SK-N-SH (cell line): ENCODE measurements around the gene MID1. TPM values are rescaled to one million over a fixed set of nuclear protein-coding genes. Genes with fewer than 3 reads are reported as not detected.
"Not testable (repeated sequence)": the region's sequence is repeated elsewhere in the genome, so short reads cannot be mapped to it uniquely, and the experiment has no call there.

Source experiments
- CTCF ChIA-PET: fragments of 300-600, 350-600 bp; formaldehyde crosslinking; extraction: SDS; loops from one replicate; lab custom pipeline; 2021; lab: Yijun Ruan, JAX
- POLR2A ChIA-PET: fragments of 350-600 bp; sonication (Branson Sonifier 250); formaldehyde crosslinking; extraction: SDS; loops from one replicate; lab custom pipeline; 2020; ENCODE audit warnings: antibody characterized with exemption, inconsistent platforms; lab: Yijun Ruan, JAX
- DNase-seq: peaks from one replicate; pipeline ENCODE4 v3.0.0; 2012
- H2AFZ ChIP-seq: fragments of 200-600 bp; sonication (generic); 2 replicates; pipeline ENCODE4 v1.8.1; 2016; ENCODE audit warnings: antibody characterized with exemption, mild to moderate bottlenecking, low read depth
- H3F3A ChIP-seq: fragments of 200-600 bp; sonication (generic); replicated peaks from 2 replicates; pipeline ENCODE3; 2016; ENCODE audit warnings: antibody characterized with exemption, mild to moderate bottlenecking; ENCODE audit not compliant: insufficient read depth
- H3K27ac ChIP-seq, 2 experiments: fragments of 200-500 bp in 1 of 2; fragments of 200-600 bp in 1 of 2; sonication (Bioruptor generic) in 1 of 2; sonication (generic), shearing (Covaris generic) in 1 of 2; 2 replicates each; pipeline versions ENCODE4 v1.5.1 to v1.6.1; 2014 to 2016; ENCODE audit warnings: low read depth in 2 of 2, inconsistent platforms in 1 of 2, low read length in 1 of 2, mild to moderate bottlenecking in 1 of 2, mixed read lengths in 1 of 2
- H3K27me3 ChIP-seq: fragments of 200-600 bp; sonication (generic), shearing (Covaris generic); 2 replicates; pipeline ENCODE4 v1.6.1; 2016; ENCODE audit warnings: mixed run types; ENCODE audit not compliant: insufficient read depth
- H3K36me3 ChIP-seq, 2 experiments: fragments of 200-500 bp in 1 of 2; fragments of 200-600 bp in 1 of 2; sonication (Bioruptor generic) in 1 of 2; sonication (generic) in 1 of 2; replicated peaks in 1 of 2; 2 replicates each; pipeline versions ENCODE3 to v1.5.1; 2014 to 2016; ENCODE audit warnings: low read length in 1 of 2, mild to moderate bottlenecking in 1 of 2; ENCODE audit not compliant: insufficient read depth in 2 of 2, control insufficient read depth in 1 of 2
- H3K4me1 ChIP-seq, 2 experiments: fragments of 200-500 bp in 1 of 2; fragments of 200-600 bp in 1 of 2; sonication (Bioruptor generic) in 1 of 2; sonication (generic), shearing (Covaris generic) in 1 of 2; 2 replicates each; pipeline versions ENCODE4 v1.5.1 to v1.6.1; 2014 to 2016; ENCODE audit warnings: low read depth in 1 of 2, low read length in 1 of 2, mixed run types in 1 of 2; ENCODE audit not compliant: insufficient read depth in 2 of 2, control insufficient read depth in 1 of 2
- H3K4me2 ChIP-seq: fragments of 200-600 bp; sonication (generic), shearing (Covaris generic); 2 replicates; pipeline ENCODE4 v1.6.1; 2017; ENCODE audit warnings: mixed run types
- H3K4me3 ChIP-seq, 2 experiments: fragments of 200-500 bp in 1 of 2; fragments of 200-600 bp in 1 of 2; sonication (Bioruptor generic) in 1 of 2; sonication (generic), shearing (Covaris generic) in 1 of 2; 2 replicates each; pipeline versions ENCODE4 v1.5.1 to v1.8.1; 2014 to 2016; ENCODE audit warnings: low read depth in 2 of 2, inconsistent platforms in 1 of 2, low read length in 1 of 2, mild to moderate bottlenecking in 1 of 2, mixed read lengths in 1 of 2, moderate library complexity in 1 of 2
- H3K79me2 ChIP-seq: fragments of 200-600 bp; sonication (generic); 2 replicates; pipeline ENCODE4 v1.8.1; 2017; ENCODE audit warnings: mild to moderate bottlenecking; ENCODE audit not compliant: insufficient read depth
- H3K9ac ChIP-seq: fragments of 200-600 bp; sonication (generic); 2 replicates; pipeline ENCODE4 v1.6.1; 2017; ENCODE audit warnings: mixed run types
- H3K9me2 ChIP-seq: fragments of 200-600 bp; sonication (generic); 2 replicates; pipeline ENCODE4 v1.6.1; 2017; ENCODE audit warnings: mixed run types
- H3K9me3 ChIP-seq: fragments of 200-600 bp; sonication (generic); 2 replicates; pipeline ENCODE4 v1.6.1; 2017; ENCODE audit warnings: mixed run types, mild to moderate bottlenecking, moderate library complexity
- H4K20me1 ChIP-seq: fragments of 200-600 bp; sonication (generic); 2 replicates; pipeline ENCODE4 v1.6.1; 2017; ENCODE audit warnings: mild to moderate bottlenecking, mixed run types; ENCODE audit not compliant: insufficient read depth
- EZH2phosphoT487 ChIP-seq: fragments of 200-600 bp; sonication (generic); IDR thresholded peaks from 2 replicates; pipeline ENCODE4 v1.6.1; 2017; ENCODE audit warnings: low read depth, mixed run types, mild to moderate bottlenecking, antibody characterized with exemption, moderate library complexity, borderline replicate concordance
- FOSL2 ChIP-seq: IDR thresholded peaks from 2 replicates; pipeline ENCODE4 v1.4.0; 2012; ENCODE audit warnings: low read depth, mild to moderate bottlenecking, moderate library complexity, borderline replicate concordance
- FOXJ3 ChIP-seq: sonication (generic); formaldehyde crosslinking; IDR thresholded peaks from 2 replicates; pipeline ENCODE4 v1.5.1; 2020; ENCODE audit warnings: mild to moderate bottlenecking, missing genetic modification reagents
- GABPA ChIP-seq: IDR thresholded peaks from 2 replicates; pipeline ENCODE4 v1.4.0; 2012; ENCODE audit warnings: low read depth, mild to moderate bottlenecking
- JUND ChIP-seq: IDR thresholded peaks from 2 replicates; pipeline ENCODE4 v1.4.0; 2012
- MEF2A ChIP-seq: IDR thresholded peaks from 2 replicates; pipeline ENCODE4 v1.4.0; 2012; ENCODE audit warnings: low read depth, borderline replicate concordance
- MXI1 ChIP-seq: IDR thresholded peaks from 2 replicates; pipeline ENCODE4 v1.6.1; 2012; ENCODE audit warnings: mild to moderate bottlenecking, low read depth, low read length, improper control_type of control experiment
- NRF1 ChIP-seq: IDR thresholded peaks from 2 replicates; pipeline ENCODE4 v1.6.1; 2012; ENCODE audit warnings: low read depth, mild to moderate bottlenecking, low read length
- RFX5 ChIP-seq: IDR thresholded peaks from 2 replicates; pipeline ENCODE4 v1.6.1; 2012; ENCODE audit warnings: mild to moderate bottlenecking, improper control_type of control experiment, low read length
- RXRA ChIP-seq: IDR thresholded peaks from 2 replicates; pipeline ENCODE4 v1.4.0; 2012; ENCODE audit warnings: low read depth, mild to moderate bottlenecking, borderline replicate concordance
- SIN3A ChIP-seq: IDR thresholded peaks from 2 replicates; pipeline ENCODE4 v1.6.1; 2012; ENCODE audit warnings: low read depth, mild to moderate bottlenecking, low read length, moderate library complexity, borderline replicate concordance
- SMC3 ChIP-seq: IDR thresholded peaks from 2 replicates; pipeline ENCODE4 v1.6.1; 2012; ENCODE audit warnings: low read depth, low read length, improper control_type of control experiment
- TAF1 ChIP-seq: IDR thresholded peaks from 2 replicates; pipeline ENCODE4 v1.6.1; 2012; ENCODE audit warnings: low read depth, mild to moderate bottlenecking, low read length, moderate library complexity, borderline replicate concordance
- TCF12 ChIP-seq: IDR thresholded peaks from 2 replicates; pipeline ENCODE4 v1.4.0; 2012
- TEAD4 ChIP-seq: IDR thresholded peaks from 2 replicates; pipeline ENCODE4 v1.4.0; 2012; ENCODE audit warnings: mild to moderate bottlenecking, borderline replicate concordance; ENCODE audit not compliant: insufficient read depth
- WGBS: methylation state at CpG from one replicate; pipeline ENCODE4 v1.1.6; 2017; ENCODE audit warnings: low lambda C conversion rate; 5-methylcytosine and 5-hydroxymethylcytosine counted together
- polyA plus RNA-seq, 3 experiments: library from polyadenylated mRNA; depleted of rRNA; stranded (reverse); fragments of >200 nt; gene quantifications; 2 replicates each; pipeline ENCODE4 v1.2.3, GENCODE V29; 2012
- TF ChIP-seq, protein P1 (sequence below): fragments of 150-350 bp; IDR thresholded peaks from 2 replicates; pipeline ENCODE4 v1.6.1; 2017; ENCODE audit warnings: antibody characterized with exemption, low read length, low read depth, borderline replicate concordance
- TF ChIP-seq, protein P2 (sequence below): fragments of 150-350 bp; IDR thresholded peaks from 2 replicates; pipeline ENCODE4 v1.6.1; 2016; ENCODE audit warnings: mild to moderate bottlenecking, low read depth, low read length

Gene MID1
- polyA plus RNA-seq, 1 of the 3 experiments (the other 2 are of a cell fraction), result 10.4 TPM

GRCh38 chrX:10589098-10589497 is 31.3 kb downstream of the MID1 start:
- TF ChIP-seq, protein P1, sequence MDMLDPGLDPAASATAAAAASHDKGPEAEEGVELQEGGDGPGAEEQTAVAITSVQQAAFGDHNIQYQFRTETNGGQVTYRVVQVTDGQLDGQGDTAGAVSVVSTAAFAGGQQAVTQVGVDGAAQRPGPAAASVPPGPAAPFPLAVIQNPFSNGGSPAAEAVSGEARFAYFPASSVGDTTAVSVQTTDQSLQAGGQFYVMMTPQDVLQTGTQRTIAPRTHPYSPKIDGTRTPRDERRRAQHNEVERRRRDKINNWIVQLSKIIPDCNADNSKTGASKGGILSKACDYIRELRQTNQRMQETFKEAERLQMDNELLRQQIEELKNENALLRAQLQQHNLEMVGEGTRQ, result no peak
- no peak for TF ChIP-seq NRF1
- TF ChIP-seq GABPA, result no peak
- H3K4me2 ChIP-seq, result no peak overlapping the region
- H3K9ac ChIP-seq, result no peak overlapping the region

DNA sequence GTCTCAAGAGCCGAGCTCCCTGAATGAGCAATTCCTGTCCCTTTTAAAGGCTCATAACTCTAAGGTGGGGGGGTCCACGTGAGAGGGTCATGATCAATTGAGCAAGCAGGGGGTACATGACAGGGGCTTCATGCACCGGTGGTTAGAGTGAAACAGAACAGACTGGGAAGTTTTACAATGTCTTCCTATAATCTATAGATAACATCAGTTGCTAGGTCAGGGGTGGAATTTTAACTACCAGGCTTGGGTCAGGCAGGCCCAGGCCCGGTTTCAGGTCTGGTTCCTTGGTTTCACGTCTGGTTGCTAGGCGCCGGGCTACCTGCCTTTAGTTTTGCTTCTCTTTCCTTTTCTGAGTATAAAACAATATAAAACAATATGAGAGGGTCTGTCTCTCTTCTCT is 35.5 kb downstream of the MID1 start:
- CTCF ChIA-PET, POLR2A ChIA-PET: not testable (repeated sequence)

More at GRCh38 chrX:10589098-10589497, 31.3 kb downstream of the MID1 start:
- 56% methylated on average over 4 of the region's 6 CpGs for WGBS
- Histone ChIP-seq H3K79me2 (peaks cover 3% of the 10 kb centered on the region; the same call in 1 of the 2 replicates), H2AFZ (no peak overlapping the region), H3F3A (no peaks in the 10 kb centered on the region), H3K36me3 (no peaks in the 10 kb centered on the region), H4K20me1 (no peaks in the 10 kb centered on the region), H3K27me3 (no peaks in the 10 kb centered on the region), H3K27ac (no peak overlapping the region), H3K9me3 (no peaks in the 10 kb centered on the region), H3K9me2 (no peaks in the 10 kb centered on the region), H3K4me1 (no peaks in the 10 kb centered on the region; a peak in 1 of 4 replicates), H3K4me3 (no peak overlapping the region)
- no peak for DNase-seq
- ChIA-PET CTCF (no interaction called here), POLR2A (no interaction called here)

DNA sequence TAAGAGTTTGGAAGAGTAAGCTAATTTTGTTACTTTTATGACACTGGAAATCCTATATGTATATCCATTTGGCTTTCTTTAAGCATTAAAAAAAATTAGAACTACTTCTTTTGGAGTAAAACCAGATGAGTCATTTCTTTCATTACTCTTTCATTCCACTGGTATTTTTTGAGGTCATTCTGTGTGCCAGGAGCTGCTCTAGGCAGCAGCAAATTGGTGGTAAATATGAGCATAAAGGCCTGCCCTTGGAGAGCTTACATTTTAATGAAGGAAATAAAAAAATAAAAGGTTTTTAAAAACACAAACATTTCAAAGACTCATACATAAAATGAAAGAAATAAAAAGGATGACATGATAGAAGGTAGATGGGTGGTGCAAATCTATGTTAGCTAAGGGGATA is 37.4 kb downstream of the MID1 start:
- DNase-seq, result no peak
- Histone ChIP-seq H4K20me1 (no peaks in the 10 kb centered on the region), H3K4me3 (no peak overlapping the region), H3K27me3 (no peaks in the 10 kb centered on the region), H3K9me3 (no peaks in the 10 kb centered on the region), H3K36me3 (no peaks in the 10 kb centered on the region), H3K79me2 (no peaks in the 10 kb centered on the region; the same call in 1 of the 2 replicates), H3K27ac (no peak overlapping the region), H3K9ac (no peak overlapping the region), H3K9me2 (no peaks in the 10 kb centered on the region), H2AFZ (no peak overlapping the region), H3K4me1 (no peaks in the 10 kb centered on the region; a peak in 1 of 4 replicates), H3F3A (peaks cover 2% of the 10 kb centered on the region), H3K4me2 (no peak overlapping the region)
- ChIA-PET POLR2A (no interaction called here), CTCF (interaction anchor here (1.3 kb wide), 1 partner anchor 16 kb away, joined by 3 read pairs; no protein-coding TSS in a partner anchor)
- no peak for TF ChIP-seq MEF2A
- TF ChIP-seq RFX5, result no peak
- TF ChIP-seq JUND, result no peak
- no peak for TF ChIP-seq SMC3
- TF ChIP-seq SIN3A, result no peak
- TF ChIP-seq FOSL2, result no peak
- no peak for TF ChIP-seq NRF1
- TF ChIP-seq TAF1, result no peak
- no peak for TF ChIP-seq EZH2phosphoT487
- TF ChIP-seq, protein P2, sequence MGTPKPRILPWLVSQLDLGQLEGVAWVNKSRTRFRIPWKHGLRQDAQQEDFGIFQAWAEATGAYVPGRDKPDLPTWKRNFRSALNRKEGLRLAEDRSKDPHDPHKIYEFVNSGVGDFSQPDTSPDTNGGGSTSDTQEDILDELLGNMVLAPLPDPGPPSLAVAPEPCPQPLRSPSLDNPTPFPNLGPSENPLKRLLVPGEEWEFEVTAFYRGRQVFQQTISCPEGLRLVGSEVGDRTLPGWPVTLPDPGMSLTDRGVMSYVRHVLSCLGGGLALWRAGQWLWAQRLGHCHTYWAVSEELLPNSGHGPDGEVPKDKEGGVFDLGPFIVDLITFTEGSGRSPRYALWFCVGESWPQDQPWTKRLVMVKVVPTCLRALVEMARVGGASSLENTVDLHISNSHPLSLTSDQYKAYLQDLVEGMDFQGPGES, result no peak
- TF ChIP-seq TCF12, result no peak
- TF ChIP-seq, protein P1, result no peak
- TF ChIP-seq FOXJ3 (CRISPR knock-in tag), result no peak
- TF ChIP-seq MXI1, result no peak
- TF ChIP-seq TEAD4, result no peak
- no peak for TF ChIP-seq RXRA
- no peak for TF ChIP-seq GABPA

More for the DNA sequence above, 35.5 kb downstream of the MID1 start:
- not testable (repeated sequence) for H3K9me3 ChIP-seq, H2AFZ ChIP-seq, H3K27ac ChIP-seq, H3K4me3 ChIP-seq, H3K4me2 ChIP-seq, H3F3A ChIP-seq, DNase-seq, H4K20me1 ChIP-seq, H3K79me2 ChIP-seq, H3K4me1 ChIP-seq, H3K9ac ChIP-seq, H3K9me2 ChIP-seq, H3K27me3 ChIP-seq, H3K36me3 ChIP-seq
- WGBS, result 51% methylated on average over 7 of the region's 7 CpGs
